GM18511 (cell line): ENCODE measurements around the gene STRN.
"Not testable (repeated sequence)": the region's sequence is repeated elsewhere in the genome, so short reads cannot be mapped to it uniquely, and the experiment has no call there.

Experiments
- ATAC-seq: cut with Tn5 transposase; IDR thresholded peaks from one replicate; pipeline ENCODE4 v1.9.1; 2021; ENCODE audit warnings: mild to moderate bottlenecking, moderate library complexity; ENCODE audit not compliant: unreplicated experiment

STRN gene

GRCh38 chr2:36849265-36849664, 117.1 kb downstream of the STRN start:
- no peak for ATAC-seq

- no peak for ATAC-seq
Observed at GRCh38 chr2:36843838-36844237, 122.5 kb downstream of the STRN start.

- ATAC-seq = no peak
Observed at GRCh38 chr2:36839976-36840617, 126.2 kb downstream of the STRN start.

GRCh38 chr2:36834731-36835524, 131.4 kb downstream of the STRN start:
- ATAC-seq = no peak

- no peak for ATAC-seq
Observed at GRCh38 chr2:36834203-36834602, 132.1 kb downstream of the STRN start.

- no peak for ATAC-seq
Observed at GRCh38 chr2:36831185-36831584, 135.2 kb downstream of the STRN start.

- not testable (repeated sequence) for ATAC-seq
Observed at GRCh38 chr2:36824683-36825082, 141.7 kb downstream of the STRN start.

GRCh38 chr2:36824273-36824672, 142.1 kb downstream of the STRN start:
- no peak for ATAC-seq

- no peak for ATAC-seq
Observed at GRCh38 chr2:36823862-36824261, 142.5 kb downstream of the STRN start.

- no peak for ATAC-seq
Observed at GRCh38 chr2:36820942-36821605, 145.3 kb downstream of the STRN start.

- no peak for ATAC-seq
Observed at GRCh38 chr2:36819095-36819711, 147.1 kb downstream of the STRN start.

- no peak for ATAC-seq
Observed at GRCh38 chr2:36818542-36818941, 147.8 kb downstream of the STRN start.

GRCh38 chr2:36812196-36812595, 154.1 kb downstream of the STRN start:
- ATAC-seq = no peak

GRCh38 chr2:36811071-36811470, 155.3 kb downstream of the STRN start:
- ATAC-seq = no peak

- no peak for ATAC-seq
Observed at GRCh38 chr2:36809069-36809445, 157.3 kb downstream of the STRN start.

GRCh38 chr2:36808386-36809068, 157.8 kb downstream of the STRN start:
- ATAC-seq = no peak

- ATAC-seq = no peak
Observed at GRCh38 chr2:36807223-36807886, 159.0 kb downstream of the STRN start.

GRCh38 chr2:36805635-36806224, 160.6 kb downstream of the STRN start:
- no peak for ATAC-seq

- ATAC-seq = no peak
Observed at GRCh38 chr2:36802952-36803351, 163.4 kb downstream of the STRN start.

GRCh38 chr2:36801088-36801487, 165.2 kb downstream of the STRN start:
- ATAC-seq = no peak
